ENCODE results near the gene PHACTR1. TPM values are rescaled to one million over a fixed set of nuclear protein-coding genes. Genes with fewer than 3 reads are reported as not detected.

The PHACTR1 gene
- total RNA-seq, 4 donors from 2014 or later, result 2.0 to 8.3 (median 4.5) TPM

DNA sequence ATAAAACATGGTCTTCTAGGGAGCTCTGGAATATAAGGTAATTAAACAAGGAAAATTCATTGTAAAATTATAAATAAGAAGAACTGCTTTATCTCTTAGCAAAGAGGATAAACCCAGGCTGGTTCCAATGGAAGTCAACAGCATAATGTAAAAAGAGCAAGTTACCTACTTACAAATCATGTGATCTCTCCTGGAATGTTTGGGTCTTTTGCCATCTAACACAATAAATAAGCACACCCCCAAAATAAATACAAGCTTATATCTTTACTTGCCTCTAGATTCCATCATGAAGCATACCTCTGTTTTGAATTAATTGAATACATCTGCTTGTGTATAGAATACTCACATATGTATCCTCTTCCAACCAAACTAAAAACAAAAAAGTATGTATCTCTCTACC is 2.5 kb upstream of the PHACTR1 start:
- TF ChIP-seq, protein P1, sequence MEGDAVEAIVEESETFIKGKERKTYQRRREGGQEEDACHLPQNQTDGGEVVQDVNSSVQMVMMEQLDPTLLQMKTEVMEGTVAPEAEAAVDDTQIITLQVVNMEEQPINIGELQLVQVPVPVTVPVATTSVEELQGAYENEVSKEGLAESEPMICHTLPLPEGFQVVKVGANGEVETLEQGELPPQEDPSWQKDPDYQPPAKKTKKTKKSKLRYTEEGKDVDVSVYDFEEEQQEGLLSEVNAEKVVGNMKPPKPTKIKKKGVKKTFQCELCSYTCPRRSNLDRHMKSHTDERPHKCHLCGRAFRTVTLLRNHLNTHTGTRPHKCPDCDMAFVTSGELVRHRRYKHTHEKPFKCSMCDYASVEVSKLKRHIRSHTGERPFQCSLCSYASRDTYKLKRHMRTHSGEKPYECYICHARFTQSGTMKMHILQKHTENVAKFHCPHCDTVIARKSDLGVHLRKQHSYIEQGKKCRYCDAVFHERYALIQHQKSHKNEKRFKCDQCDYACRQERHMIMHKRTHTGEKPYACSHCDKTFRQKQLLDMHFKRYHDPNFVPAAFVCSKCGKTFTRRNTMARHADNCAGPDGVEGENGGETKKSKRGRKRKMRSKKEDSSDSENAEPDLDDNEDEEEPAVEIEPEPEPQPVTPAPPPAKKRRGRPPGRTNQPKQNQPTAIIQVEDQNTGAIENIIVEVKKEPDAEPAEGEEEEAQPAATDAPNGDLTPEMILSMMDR (IDR thresholded peaks at IDR 0.05), result no peak
- no peak for TF ChIP-seq POLR2A (IDR thresholded peaks at IDR 0.05)
- Histone ChIP-seq H3K27me3 (no peaks in the 10 kb centered on the region), H3K27ac (no peak overlapping the region), H3K4me3 (no peak overlapping the region), H3K36me3 (no peaks in the 10 kb centered on the region), H3K4me1 (no peaks in the 10 kb centered on the region), H3K9me3 (no peaks in the 10 kb centered on the region)
- no peak for DNase-seq
- intact Hi-C loops (cut with DNase I; ENCODE audit: low total_unique reads), result no loop called here

DNA sequence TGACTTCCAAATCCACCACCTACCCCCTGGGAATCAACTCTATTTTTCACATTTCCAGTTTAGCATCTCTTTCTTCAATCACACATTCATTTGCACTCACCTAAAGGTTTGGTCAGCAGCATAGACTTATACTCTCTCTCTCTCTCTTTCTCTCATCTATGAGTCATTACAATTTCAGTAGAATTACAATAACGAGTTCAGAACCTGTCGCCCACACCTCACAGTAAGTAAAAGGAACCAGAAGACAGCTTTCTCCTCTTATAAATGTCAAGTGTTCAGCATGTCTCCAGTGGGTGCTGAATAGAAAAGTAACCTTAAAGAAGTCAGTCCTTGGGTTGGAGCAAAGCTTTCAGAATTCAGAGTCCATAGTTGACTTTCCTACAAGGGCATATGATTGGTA is 1.1 kb upstream of the PHACTR1 start:
- H3K27me3 ChIP-seq, result no peaks in the 10 kb centered on the region
- H3K4me1 ChIP-seq, result no peaks in the 10 kb centered on the region
- no peak overlapping the region for H3K27ac ChIP-seq
- no peaks in the 10 kb centered on the region for H3K36me3 ChIP-seq
- no peak for DNase-seq
- no peaks in the 10 kb centered on the region for H3K9me3 ChIP-seq
- TF ChIP-seq, protein P1 (IDR thresholded peaks at IDR 0.05), result no peak
- TF ChIP-seq POLR2A (IDR thresholded peaks at IDR 0.05), result no peak
- H3K4me3 ChIP-seq, result no peak overlapping the region
- intact Hi-C loops (cut with DNase I; ENCODE audit: low total_unique reads), result no loop called here

DNA sequence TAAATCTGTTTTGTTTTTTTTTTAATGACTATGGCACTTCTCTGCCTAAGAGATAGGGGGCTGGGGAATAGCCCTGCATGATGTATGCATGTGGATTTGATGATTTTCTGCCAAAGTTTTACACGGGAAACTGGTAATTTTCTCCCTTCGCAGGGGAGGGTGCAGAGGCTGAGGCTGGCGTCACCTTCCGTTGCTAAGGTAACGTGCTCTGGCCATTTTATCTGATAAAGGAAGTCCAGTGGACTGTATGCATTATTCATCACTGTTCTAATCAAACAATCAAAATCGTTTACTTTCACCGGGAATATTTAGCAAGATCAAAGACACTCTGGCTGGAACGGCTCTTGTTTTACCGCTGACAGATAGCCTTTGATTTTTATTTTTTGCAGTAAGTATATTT is 789 bp downstream of the PHACTR1 start:
- Histone ChIP-seq H3K36me3 (no peaks in the 10 kb centered on the region), H3K27me3 (no peaks in the 10 kb centered on the region), H3K4me1 (no peaks in the 10 kb centered on the region), H3K9me3 (no peaks in the 10 kb centered on the region), H3K4me3 (no peak overlapping the region), H3K27ac (no peak overlapping the region)
- intact Hi-C loops (cut with DNase I; ENCODE audit: low total_unique reads), result no loop called here
- TF ChIP-seq POLR2A (IDR thresholded peaks at IDR 0.05), result no peak
- TF ChIP-seq, protein P1 (IDR thresholded peaks at IDR 0.05), result no peak
- no peak for DNase-seq

DNA sequence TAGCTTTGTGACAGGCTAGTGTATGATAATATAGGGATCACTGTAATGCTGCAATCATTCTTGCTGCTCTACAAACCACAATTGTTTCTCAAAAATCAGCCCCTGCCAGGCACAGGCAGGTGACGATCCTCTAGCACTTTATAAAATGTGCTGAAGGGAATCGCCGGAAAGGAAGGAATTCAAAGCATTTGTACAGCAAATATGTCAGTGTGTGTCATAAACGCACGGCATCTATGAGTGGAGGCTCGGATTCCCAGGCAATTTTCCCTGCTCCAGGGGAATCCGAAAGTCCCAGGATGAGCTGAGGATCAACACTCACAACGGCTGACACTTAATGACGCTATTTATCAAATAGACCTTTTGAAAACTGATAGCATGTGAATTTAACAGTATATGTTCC is 1.4 kb downstream of the PHACTR1 start:
- Histone ChIP-seq H3K36me3 (no peaks in the 10 kb centered on the region), H3K4me1 (no peaks in the 10 kb centered on the region), H3K27ac (no peak overlapping the region), H3K4me3 (no peak overlapping the region), H3K9me3 (no peaks in the 10 kb centered on the region), H3K27me3 (no peaks in the 10 kb centered on the region)
- intact Hi-C loops (cut with DNase I; ENCODE audit: low total_unique reads), result no loop called here
- no peak for DNase-seq
- TF ChIP-seq POLR2A (IDR thresholded peaks at IDR 0.05), result no peak
- TF ChIP-seq, protein P1 (IDR thresholded peaks at IDR 0.05), result no peak

DNA sequence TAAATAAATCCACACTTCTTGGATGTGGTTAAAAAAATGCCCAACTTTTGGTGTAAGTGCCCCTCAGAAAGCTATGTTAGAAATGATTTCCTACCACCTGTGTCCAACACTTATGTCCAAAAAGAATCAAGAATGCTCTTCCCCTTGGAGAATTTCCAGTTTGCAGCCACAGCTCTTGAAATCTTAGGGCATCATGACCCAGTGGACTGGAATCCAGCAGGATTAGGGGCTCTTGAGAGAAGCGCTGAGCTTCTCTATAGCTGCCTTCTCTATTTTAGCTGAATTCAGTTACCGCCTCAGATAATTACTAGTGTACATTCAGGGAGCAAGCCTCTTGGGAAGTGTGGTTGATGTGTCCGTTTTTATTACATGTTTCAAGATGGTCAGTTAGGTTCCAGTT is 2.5 kb downstream of the PHACTR1 start:
- intact Hi-C loops (cut with DNase I; ENCODE audit: low total_unique reads), result no loop called here

More for the DNA sequence above, 2.5 kb downstream of the PHACTR1 start:
- Histone ChIP-seq H3K4me1 (no peaks in the 10 kb centered on the region), H3K4me3 (no peak overlapping the region), H3K36me3 (no peaks in the 10 kb centered on the region), H3K27ac (no peak overlapping the region), H3K27me3 (no peaks in the 10 kb centered on the region), H3K9me3 (no peaks in the 10 kb centered on the region)
- TF ChIP-seq, protein P1 (IDR thresholded peaks at IDR 0.05), result no peak
- no peak for TF ChIP-seq POLR2A (IDR thresholded peaks at IDR 0.05)
- no peak for DNase-seq
